Nephron (organoid): ENCODE measurements around the gene NDFIP2.

ENCODE experiments used
- H3K27ac Mint-ChIP-seq, 3 experiments: 2 replicates each; pipeline ENCODE4 v1.8.0; 2020; ENCODE audit warnings: mixed read lengths in 3 of 3, mild to moderate bottlenecking in 2 of 3, moderate library complexity in 1 of 3
- H3K27me3 Mint-ChIP-seq: 2 replicates; pipeline ENCODE4 v1.8.0; 2021; ENCODE audit warnings: low read depth, mild to moderate bottlenecking, moderate library complexity, mixed read lengths
- H3K36me3 Mint-ChIP-seq: 2 replicates; pipeline ENCODE4 v1.8.0; 2020; ENCODE audit warnings: low read depth, mixed read lengths
- H3K4me1 Mint-ChIP-seq: 2 replicates; pipeline ENCODE4 v1.8.0; 2020; ENCODE audit warnings: mixed read lengths
- H3K4me3 Mint-ChIP-seq, 3 experiments: 2 replicates each; pipeline ENCODE4 v1.8.0; 2020; ENCODE audit warnings: mild to moderate bottlenecking in 3 of 3, mixed read lengths in 3 of 3, moderate library complexity in 2 of 3
- H3K9me3 Mint-ChIP-seq: 2 replicates; pipeline ENCODE4 v1.8.0; 2020; ENCODE audit warnings: mixed read lengths
- TF ChIP-seq, protein P1 (sequence below), 3 experiments: fragments of 200-600 bp; sonication (generic); IDR thresholded peaks; one replicate each; pipeline ENCODE4 v1.5.0; 2021; ENCODE audit warnings: antibody characterized with exemption in 3 of 3; ENCODE audit not compliant: unreplicated experiment in 3 of 3

The NDFIP2 gene

DNA sequence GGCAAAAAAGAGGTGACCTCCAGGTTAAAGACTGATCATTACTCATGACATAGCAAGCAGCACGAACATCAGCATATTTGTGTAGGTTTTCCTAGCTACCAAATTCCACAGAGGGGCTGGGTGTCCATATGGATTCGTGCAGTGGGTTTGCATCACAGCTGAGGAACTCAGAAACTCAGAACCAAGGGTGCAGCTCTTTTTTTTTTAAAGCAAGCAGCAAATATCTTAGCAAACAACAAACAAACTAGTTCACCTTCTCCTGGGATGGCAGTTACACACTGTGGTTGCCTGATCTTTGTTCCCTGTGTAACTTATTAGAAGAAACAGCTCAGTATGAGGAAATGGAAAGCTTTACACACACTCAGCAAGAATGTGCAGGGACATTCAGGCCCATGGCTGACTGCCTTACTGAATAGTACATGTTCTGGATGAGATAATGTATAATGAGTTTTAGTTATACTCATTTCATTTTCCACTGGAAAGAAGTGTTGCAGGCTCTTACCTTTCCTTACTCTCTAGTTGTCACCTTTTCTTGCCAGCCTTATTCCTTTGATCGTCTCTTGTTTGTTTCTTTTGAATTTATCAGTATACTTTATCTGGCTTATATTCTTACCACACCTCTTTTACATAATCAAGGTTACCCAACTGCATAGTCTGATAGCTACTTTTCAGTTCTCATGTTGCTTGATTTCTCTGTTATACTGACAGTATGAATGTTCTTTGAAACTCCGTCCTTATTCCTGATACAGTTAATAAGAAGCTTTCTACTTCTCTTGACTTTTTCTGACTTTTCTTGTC lies 4.3 kb downstream of the NDFIP2 start:
- Mint-ChIP-seq H3K4me3 (peak overlapping the region; percentile 8 to 38 (median 27)), H3K27ac (peak overlapping the region; percentile 69 to 82 (median 77)), H3K27me3 (peaks cover 6% of the 10 kb centered on the region), H3K36me3 (peaks cover 4% of the 10 kb centered on the region), H3K9me3 (no peaks in the 10 kb centered on the region), H3K4me1 (peaks cover 26% of the 10 kb centered on the region)
- TF ChIP-seq, protein P1, sequence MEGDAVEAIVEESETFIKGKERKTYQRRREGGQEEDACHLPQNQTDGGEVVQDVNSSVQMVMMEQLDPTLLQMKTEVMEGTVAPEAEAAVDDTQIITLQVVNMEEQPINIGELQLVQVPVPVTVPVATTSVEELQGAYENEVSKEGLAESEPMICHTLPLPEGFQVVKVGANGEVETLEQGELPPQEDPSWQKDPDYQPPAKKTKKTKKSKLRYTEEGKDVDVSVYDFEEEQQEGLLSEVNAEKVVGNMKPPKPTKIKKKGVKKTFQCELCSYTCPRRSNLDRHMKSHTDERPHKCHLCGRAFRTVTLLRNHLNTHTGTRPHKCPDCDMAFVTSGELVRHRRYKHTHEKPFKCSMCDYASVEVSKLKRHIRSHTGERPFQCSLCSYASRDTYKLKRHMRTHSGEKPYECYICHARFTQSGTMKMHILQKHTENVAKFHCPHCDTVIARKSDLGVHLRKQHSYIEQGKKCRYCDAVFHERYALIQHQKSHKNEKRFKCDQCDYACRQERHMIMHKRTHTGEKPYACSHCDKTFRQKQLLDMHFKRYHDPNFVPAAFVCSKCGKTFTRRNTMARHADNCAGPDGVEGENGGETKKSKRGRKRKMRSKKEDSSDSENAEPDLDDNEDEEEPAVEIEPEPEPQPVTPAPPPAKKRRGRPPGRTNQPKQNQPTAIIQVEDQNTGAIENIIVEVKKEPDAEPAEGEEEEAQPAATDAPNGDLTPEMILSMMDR (IDR thresholded peaks at IDR 0.05; ENCODE audit: unreplicated experiment in 3 of 3): no peak

- H3K4me1 Mint-ChIP-seq: peaks cover 33% of the 10 kb centered on the region
- no peak overlapping the region for H3K27ac Mint-ChIP-seq
- H3K36me3 Mint-ChIP-seq: peaks cover 4% of the 10 kb centered on the region
- H3K9me3 Mint-ChIP-seq: no peaks in the 10 kb centered on the region
- no peaks in the 10 kb centered on the region for H3K27me3 Mint-ChIP-seq
- TF ChIP-seq, protein P1 (IDR thresholded peaks at IDR 0.05; ENCODE audit: unreplicated experiment in 3 of 3): no peak
- no peak overlapping the region for H3K4me3 Mint-ChIP-seq
These were observed 5.7 kb downstream of the NDFIP2 start for GRCh38 chr13:79486433-79487188.

DNA sequence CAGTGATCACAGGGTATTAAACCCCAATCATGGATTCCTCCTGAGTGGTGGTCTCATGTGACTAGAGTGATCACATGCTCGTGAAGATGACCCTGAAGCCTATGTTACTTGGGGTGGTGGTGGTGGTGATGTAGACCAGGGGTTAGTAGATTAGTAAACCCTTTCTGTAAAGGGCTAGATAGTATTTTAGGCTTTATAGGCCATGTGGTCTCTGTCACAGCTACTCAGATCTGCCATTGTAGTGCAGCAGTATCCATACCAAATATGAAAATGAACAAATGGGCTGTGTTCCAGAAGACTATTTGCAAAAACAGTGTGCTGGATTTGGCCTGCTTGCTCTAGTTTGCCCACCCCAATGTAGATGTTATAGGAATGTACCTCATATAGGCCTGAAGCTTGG lies 9.4 kb downstream of the NDFIP2 start:
- TF ChIP-seq, protein P1 (IDR thresholded peaks at IDR 0.05; ENCODE audit: unreplicated experiment in 3 of 3): no peak
- no peak overlapping the region for H3K4me3 Mint-ChIP-seq
- H3K27me3 Mint-ChIP-seq: no peaks in the 10 kb centered on the region
- no peaks in the 10 kb centered on the region for H3K9me3 Mint-ChIP-seq
- H3K36me3 Mint-ChIP-seq: peaks cover 4% of the 10 kb centered on the region
- no peak overlapping the region for H3K27ac Mint-ChIP-seq
- peaks cover 36% of the 10 kb centered on the region for H3K4me1 Mint-ChIP-seq

GRCh38 chr13:79490824-79491223 lies 9.9 kb downstream of the NDFIP2 start:
- H3K4me3 Mint-ChIP-seq: no peak overlapping the region
- TF ChIP-seq, protein P1 (IDR thresholded peaks at IDR 0.05; ENCODE audit: unreplicated experiment in 3 of 3): no peak
- H3K4me1 Mint-ChIP-seq: peaks cover 31% of the 10 kb centered on the region
- no peaks in the 10 kb centered on the region for H3K9me3 Mint-ChIP-seq
- H3K27ac Mint-ChIP-seq: peak overlapping the region in 1 of 3 experiments; percentile 19
- peaks cover 4% of the 10 kb centered on the region for H3K36me3 Mint-ChIP-seq
- no peaks in the 10 kb centered on the region for H3K27me3 Mint-ChIP-seq

DNA sequence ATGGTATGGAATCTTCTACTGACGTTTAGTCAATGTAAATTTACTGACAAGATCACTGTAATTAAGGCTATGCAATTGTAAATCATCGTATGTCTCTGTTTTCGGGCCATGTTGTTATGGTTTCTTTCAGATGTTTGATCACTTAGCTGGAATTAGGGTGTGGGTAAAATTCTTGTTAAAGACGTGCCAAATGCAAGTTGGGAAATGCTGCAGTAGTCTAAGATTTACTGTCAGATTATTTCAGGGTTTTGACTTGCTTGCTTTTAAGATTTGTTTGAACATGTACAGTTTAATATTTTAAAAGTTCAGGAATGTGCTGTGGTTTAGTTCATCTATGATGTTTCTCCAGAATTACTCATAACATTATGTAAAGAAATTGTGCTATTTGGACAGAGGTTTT lies 10.8 kb downstream of the NDFIP2 start:
- Mint-ChIP-seq H3K4me3 (no peak overlapping the region), H3K27me3 (no peaks in the 10 kb centered on the region), H3K9me3 (no peaks in the 10 kb centered on the region), H3K36me3 (peaks cover 4% of the 10 kb centered on the region), H3K27ac (peak overlapping the region; percentile 0 to 17 (median 13)), H3K4me1 (peaks cover 31% of the 10 kb centered on the region)
- TF ChIP-seq, protein P1 (IDR thresholded peaks at IDR 0.05; ENCODE audit: unreplicated experiment in 3 of 3): no peak
